Measurements from ENCODE around the gene MN1.

Gene MN1

DNA sequence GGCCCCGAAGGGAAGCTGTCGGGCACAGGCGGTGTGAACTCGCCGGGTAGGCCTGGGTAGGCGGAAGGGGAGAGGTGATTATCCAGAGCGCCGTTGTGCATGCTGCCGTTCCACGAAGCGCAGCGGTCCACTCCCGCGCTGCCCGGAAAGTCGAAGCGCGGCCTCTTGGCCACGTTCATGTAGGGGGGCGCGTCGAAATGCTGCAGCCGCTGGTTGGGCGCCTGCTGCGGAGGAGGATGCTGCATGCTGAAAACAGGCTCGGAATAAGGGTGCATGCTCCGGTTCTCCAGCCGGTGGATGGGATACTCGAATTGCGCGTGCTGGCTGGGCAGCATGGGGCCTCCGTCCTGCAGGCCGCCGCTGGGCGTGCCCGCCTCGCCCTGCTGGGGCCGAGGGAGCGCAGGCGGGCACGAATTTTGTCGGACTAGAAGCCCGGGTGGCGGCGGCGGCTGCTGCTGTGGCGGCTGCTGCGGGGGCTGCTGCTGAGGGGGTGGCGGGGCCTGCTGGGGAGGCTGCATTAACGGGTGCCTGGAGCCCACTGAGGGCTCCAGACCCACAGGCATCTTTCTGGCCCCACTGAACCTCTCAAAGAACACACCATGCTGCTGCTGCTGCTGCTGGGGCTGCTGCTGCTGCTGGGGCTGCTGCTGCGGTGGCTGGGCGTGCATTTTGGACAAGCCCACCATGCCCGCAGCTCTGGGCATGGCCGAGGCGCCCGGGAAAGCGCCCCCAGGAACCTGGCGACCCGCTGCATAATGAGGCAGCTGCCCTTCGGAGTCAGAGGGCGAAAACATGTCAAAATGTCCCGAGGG lies 2.3 kb downstream of the MN1 start:
- no peak for DNase-seq

DNA sequence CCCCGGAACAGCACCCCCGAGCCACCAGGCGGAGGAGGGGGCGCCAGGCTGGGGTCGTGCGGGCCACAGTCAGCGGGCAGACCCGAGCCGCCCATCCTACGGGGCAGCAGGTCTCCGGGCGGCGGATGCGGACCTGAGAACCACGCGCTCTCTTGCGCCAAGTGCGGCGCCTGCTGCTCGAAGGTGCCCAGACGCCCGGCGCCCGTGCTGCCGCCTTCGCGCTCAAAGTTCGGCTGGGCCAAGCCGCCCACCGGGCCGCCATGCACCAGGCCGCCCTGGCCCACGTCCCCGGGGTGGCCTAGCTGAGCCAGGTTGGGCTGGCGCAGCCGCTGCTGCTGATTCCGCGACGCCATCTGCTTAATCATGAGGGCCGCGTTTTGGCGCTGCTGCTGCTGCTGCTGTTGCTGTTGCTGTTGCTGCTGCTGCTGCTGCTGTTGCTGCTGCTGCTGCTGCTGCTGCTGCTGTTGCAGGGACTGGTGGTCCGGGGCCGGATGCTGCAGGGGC lies 3.0 kb downstream of the MN1 start:
- no peak for DNase-seq

DNA sequence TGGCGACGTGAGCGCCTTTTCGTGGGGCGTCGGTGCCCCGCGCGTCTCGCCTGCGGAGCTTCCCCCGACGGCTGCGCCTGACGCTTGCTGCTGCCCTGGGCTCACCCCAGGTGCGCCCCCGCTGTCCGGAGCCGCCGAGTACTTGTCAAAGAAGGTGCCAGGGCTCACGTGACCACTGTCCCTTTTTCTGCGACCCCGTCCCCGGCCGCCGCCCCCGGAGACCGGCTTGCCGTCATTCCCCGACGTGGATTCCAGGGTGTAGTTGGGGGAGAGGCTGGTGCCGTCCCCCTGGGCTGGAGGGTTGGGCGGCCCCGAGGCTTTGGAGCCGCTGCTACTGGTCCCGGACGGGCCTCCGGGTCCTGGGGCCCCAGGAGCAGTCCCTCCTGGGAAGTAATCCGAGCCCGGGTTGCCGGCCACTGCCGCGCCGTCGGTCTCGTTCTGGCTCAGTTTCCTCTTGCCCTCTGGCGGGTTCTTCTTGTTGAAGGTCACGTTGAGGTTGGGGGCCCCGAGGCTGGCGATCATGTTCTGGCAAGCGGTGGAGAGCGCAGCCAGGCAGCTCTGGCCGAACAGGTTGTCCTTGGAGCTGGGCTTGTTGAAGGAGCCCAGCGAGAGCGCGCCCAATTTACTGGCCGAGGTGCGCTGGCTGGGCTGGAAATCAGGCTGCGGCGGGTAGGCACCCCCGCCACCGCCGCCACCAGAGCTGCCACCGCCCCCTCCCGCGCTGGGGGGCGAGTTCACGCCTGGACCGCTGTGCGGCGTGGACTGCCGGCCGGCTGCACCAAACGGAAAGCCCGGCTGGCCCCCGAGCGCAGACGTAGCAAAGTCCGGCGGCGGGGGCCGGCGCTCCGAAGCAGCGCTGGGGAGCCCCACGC lies 3.8 kb downstream of the MN1 start:
- no peak for DNase-seq

DNA sequence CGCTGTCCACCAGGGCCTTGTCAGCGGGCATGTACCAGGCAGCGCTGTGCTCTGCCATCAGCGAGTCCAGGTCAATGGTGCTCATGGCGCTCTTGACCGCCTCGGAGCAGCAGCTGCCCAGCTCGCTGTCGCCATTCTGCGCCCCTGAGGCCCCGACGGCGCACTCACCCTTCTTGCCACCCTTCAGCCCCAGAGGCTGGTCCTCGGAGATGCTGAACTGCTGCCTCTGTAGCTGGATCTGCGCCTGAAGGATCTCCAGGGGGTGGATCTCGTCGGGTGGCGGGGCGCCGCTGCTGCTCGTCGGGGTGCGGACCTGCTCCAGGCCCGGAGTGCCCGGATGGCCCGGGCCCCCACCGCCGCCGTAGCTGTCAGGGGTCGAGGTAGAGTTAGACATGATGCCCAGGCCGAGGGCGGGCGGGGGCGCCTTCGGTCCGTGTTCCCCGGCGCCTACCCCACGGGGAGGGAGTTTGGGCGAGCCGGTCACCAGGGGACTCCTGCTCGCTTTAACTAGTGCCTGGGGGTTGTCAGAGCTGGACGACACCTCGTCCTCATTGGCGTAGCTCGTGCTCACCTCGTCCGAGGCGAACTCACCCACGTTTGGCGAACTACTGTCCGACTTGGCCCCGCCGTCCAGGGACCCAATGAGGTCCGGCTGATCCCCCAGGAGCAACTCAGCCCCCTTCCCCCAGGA lies 4.6 kb downstream of the MN1 start:
- DNase-seq: no peak

DNA sequence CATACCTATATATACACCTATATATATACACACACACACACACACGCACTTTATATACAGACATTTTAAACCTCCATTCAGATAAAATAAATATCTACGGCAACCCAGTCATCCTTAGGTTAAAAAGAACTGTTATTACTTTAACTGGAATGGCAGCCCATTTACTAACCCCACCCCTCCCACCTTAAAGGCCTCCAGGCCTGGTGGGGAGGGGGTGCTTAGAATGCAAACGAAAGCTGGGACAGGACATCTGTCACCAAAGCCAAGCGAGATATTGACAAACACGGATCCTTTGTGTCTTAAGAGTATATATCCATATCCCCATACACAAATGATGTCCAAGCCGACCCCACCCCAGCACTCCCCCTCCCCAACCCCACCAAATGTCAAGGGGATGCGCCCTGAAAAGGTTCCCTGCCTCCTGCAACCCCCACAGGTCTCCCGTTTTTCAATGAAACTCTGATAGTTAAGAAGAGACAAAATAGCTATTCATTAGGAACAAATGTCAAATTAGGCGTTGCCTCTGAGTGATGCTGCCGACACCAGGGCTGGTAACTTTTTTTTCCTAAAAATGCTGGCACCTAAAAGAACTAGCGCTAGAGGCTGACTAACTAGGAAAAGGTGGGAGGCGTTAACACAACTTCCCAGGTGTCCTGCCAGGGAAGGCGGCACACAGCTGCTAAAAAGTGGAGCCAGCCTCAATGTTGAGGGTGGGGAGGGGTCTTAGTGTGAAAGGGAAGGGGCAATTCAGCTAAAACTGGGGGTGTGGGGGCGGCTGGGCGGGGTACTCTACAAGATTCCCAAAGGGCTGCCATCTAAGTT lies 5.6 kb downstream of the MN1 start:
- no peak for DNase-seq

DNA sequence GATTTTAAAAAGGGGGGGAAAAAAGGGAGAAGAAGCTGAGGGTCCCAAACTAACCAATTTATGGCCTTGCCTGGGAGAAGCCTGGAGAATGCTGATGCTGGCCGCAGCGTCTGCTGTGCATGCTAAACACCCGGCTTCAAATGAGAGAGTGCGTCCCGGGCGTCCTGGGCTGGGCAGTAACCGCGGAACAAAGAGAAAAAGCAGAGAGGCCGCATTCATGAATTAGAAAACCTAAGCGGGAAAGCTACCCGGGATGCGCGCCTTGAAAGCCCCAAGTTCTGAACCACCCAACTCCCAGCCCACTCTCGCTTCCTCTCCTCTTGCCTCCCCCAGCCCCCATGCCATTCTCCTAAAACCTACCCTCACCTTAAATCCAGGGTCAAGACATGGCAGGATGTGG lies 6.5 kb downstream of the MN1 start:
- DNase-seq: no peak

DNA sequence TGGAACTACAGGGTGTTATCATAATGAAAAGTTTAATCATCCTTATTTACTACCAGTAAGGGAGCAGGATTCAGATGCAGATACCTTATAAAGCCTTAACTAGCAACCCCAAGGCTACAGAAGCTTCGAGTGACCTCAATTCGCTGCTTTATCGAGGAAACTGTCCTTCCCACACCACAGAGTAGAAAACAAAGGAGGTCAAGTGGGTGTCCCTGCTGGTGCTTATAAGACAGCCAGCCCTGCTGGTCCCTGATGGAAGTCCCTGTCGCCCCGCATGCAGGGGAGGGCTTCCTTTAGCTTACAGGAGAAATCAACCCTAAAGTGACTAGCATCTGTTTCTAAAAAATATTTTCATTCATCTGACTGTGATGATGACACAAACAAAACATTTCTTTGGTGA lies 7.3 kb downstream of the MN1 start:
- DNase-seq: no peak

DNA sequence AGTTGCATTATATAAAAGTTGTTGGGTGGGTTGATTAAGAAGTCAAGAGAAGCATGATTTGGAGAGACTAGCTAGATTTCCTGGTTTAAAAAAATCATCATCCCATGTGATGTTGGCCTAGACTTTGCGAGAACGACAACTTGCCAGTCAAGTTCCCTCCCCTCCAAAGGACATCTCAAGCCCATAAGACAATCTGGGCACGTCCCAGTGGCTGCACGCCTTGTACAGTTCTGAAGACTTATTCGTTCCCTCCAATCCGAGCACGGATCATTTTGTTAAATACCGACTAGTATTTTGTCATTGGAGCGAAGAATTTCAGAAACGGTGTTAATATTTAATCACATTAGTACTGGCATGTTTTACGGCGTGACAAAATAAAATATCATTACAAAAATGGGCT lies 8.0 kb downstream of the MN1 start:
- DNase-seq: no peak

DNA sequence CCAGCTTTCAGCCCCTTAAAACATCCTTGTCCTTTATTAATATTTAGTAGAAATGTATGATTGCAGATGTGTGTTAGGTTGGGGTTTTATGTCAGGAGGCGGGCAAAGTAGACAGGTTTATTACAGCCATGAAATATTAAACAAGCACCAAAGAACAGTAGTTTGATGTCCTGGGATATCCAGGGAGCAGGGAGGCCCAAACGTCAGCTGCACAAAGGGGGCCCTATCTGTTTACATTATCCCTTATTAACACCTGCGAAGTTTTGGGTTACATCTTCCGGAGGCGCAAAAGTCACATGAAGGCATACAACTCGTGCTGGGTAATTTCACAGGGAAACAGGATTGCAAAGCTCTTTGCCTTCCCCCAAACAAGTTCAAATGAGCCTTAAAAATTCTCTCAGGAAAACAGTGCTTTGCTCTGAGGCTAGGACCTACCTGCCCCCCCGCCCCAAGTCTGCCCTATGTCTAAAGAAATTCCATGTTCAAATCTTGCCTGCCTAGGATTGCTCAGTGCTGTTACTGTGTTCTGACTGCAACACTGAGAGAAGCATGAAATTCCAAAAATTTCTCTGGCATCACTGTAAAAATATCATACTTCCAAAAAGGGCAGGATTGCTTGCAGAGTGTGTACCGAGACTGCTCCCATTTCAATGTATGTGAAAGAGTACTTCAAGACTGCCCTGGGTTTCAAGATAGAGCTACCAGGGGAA lies 8.9 kb downstream of the MN1 start:
- DNase-seq: no peak

DNA sequence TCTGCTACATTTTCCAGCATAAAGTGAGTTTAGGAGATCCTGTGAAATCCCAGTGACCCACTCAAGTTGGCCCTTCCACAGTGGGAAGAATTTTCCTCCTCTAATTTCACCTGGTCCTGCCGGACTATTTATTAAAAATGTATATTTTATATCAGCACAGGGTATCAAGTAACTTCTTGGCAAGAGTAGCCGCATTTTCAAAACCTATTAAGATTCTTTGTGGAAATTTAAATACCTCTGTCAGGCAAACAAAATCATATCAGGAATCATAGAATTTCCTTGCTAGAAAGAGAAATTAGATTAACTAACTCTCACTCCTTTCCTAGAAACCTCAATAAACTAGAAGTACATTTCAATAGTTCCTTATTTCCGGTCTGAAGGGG lies 9.7 kb downstream of the MN1 start:
- DNase-seq: no peak

DNA sequence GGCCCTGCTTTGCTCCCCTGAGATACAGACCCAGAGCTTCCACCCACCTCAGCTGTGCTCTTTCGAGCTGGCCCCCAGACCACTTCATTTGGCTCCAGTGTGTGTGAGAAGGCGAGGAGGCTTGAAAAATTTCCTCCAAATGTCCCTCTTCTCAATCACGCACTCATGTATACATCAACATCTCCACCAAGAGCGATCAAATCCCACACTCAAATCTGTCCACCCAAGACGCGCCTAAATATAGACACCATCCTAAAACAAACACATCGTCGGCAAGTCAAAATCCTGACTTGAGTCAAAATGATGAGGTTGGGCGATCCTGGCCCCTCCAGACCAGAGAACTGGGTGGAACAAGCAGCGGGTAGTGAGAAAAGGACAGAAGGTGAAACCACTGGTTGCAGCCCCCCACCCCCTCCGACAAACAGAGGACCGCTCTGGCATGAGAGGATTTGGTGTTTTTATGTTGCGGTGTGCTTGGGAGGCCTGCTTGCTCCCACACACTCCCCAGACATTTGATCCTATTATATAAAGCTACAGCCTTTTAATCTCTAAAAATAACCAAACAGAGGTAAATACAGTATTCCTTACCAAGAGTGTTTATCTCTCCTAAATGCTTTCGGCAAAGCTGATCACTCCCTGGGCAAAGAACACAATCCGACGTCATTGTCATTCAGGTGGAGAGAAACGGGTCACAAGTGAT lies 10.2 kb downstream of the MN1 start:
- no peak for DNase-seq

DNA sequence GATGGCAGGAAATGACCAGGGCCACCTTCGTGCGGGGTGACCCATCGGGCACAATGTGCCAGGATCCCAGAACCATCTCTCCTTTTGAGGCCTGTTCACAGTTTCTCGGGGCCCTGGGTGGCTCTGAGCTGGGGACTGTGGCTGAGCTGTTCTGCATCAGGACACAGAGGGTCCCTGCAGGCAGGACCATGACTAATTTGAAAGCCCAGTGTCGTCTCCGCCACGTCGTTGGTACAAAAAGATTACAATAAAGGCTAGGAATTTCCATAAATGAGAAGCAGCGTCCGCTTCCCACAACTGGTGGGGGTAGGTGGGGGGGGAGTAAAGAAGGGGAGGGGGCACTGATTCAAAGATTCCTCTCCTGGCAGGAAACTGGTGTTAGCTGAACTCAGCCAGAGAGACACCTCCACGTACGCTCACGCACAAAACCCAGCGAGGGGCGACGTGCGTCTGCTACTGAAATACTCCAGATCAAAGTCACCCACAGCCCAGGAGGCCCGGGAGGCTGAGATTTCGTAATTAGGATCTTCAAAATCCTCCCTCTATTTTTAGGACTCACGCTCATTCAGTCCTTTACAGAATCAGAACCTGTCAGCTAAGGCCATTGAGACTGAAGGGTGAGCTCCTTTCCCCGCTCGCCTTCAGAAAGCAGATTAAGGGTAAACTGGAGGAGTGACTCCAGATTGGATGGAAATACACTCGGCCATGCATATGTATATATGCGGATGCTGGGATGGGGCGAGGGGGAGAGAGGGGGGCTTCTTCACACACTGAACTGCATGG lies 11.0 kb downstream of the MN1 start:
- DNase-seq: no peak

DNA sequence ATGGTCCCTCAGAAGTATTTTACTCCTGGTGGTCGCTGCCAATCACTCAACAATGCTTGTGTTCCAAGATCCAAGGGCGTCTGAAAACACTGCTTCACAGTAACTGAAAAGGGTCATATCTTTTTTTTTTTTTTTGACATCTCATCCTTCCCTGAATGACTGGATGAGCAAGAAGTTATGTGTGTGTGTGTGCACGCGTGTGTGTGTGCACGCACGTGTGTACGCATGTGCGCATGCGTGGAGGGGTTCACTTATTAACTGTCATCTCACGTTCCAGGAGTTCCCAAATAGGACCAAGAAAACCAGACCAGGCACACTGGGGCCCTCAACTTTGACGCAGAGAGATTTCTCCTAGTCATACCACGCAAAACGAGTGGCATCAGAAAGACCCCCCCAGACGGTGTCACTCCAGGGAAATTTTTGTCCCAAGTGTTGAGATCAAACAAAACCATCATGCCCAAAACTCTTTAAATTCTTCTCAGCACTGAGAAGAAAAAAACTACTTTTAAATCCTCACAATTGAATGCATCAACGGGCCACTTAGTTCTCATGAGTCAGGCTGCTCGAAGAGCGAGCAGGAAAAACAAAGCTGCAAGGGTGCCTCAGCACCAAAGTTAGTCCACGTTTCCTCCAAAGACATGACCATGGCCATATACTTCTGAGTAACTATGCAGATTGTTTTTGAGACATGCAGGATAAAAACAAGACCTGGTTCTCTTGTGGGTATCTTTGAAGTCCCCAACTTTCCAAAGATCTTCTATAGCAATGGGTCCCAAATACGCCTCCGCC lies 12.9 kb downstream of the MN1 start:
- DNase-seq: no peak

DNA sequence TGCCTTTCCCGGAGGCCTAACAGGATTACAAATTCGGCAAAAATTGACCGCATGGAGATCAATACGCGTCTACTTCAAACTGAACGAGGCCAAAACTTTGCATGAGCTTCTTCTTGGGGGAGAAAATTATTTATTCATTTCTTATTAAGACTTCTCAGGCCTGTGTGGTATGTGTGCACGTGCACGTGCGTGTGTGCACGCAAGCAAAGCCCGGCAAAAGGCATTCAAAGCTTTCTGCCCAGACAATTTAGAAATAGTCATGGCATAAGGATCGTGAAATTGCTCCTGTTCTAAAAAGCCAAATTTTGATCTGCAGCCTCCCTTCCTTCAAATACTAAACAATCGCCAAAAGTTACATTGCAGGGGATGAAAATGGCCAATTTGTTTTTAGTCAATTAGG lies 14.6 kb downstream of the MN1 start:
- no peak for DNase-seq

DNA sequence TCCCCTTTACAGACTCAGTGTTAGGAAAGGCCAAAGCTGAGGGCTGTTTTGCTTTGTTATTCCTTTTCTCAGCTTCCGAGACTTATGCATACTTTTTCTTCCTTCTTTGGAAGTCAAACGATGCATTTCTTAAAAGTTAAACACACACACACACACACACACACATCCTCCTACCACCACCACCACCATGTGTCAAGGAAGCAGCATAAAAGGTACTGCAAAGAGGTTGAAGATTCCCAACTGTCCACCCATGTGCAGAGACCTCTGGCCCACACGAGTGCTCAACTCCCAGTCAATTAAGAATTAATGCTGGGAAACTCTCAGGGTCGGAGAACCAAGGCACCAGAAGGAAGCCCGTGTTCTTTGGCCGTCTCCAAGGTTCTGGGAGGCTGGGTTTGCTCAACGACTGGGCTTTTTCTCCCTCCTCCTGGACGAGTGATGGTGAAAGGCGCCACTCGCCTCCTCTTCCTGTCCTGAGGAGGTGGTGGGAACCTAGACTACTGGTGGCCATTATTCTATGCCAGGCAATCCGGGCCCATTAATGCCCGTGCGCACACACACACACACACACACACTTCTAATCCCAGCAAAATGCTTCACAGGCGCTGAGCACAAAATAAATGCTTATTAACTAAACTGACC lies 15.1 kb downstream of the MN1 start:
- no peak for DNase-seq

DNA sequence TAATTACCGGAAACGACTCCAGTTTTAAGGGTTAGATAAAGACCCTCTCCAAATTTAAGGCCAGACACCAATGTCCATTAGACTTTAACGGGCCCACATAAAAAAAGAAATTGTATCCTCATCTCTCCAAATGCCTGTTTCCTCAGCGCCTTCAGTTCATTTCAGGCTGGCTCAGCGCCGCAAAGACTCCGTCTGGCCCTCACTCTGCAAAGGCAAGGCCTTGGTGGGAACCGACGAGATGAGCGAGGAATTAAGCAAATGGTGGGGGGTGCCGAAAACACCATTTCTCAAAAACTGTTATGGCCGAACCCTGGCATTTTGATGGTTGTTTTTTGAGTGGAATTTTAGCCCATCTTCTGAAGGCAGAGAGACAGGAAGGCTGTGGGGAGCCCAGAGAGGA lies 15.7 kb downstream of the MN1 start:
- DNase-seq: no peak

DNA sequence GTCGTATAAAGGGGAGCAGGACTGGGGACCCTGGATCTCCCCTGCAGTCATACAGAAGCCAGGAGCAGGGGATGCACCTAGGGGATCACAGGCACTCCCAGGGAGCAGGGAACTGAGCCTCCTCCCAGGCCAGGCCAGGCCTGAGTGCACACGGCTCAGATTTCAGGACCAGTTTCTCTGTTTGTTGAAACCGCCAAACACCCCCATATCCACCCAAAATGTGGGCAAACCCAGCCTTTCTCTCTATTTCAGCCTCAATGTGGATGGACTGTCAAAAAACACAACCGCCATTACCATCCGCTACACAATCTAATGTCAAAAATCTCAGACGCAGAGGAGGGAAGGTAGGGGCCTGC lies 17.5 kb downstream of the MN1 start:
- DNase-seq: no peak

DNA sequence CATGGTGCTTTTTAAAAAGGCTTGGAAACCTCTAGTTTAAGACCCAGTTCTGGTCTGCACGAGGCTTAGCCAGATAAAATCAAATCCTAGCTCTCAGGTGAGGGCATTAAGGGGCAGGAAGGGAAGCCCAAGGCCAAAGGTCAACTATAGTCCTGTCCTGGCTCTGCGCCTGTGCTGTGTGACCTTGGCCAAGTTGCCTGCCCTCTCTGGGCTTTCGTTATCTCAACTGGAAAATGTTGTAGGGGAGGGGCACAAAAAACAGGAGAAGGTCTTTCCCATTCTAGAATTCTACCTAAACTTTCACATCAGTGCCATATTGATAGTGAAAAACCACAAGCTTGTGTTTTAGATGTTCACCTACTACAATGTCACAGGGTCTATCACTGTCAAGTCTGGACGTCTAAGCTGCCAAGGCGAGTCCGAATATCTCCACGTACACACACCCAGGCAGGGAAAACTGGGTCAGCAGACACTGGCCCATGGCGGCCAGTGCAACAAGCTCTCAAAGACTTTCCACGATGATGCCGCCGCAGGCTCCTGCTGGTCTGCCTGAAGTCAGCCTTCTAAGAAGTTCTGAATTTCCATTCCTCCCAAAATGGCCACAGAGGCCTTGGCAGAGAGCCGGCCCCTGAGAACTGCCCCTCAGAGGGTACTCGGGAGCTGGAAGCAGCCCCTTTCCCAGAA lies 18.0 kb downstream of the MN1 start:
- no peak for DNase-seq

DNA sequence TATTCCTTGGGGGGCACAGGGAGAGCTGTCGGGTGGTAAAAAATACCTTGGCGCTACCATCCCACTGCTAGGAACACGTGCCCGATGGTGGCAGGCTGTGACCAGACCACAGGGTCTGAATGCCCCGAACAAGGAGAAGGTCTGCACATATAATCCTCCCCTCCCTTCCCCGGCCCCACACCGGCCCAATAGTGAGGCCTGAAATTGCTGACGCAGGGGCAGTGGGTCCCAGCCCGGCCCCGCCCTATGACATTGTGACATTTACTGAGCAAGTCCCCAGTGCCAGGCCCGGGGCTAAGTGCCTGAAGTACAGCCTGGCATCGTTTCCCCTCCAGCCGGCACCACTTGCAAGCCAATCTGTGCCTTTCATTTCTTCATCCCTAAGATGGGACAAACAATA lies 19.5 kb downstream of the MN1 start:
- no peak for DNase-seq
